Measurements from ENCODE around the gene AGBL4. TPM values are rescaled to one million over a fixed set of nuclear protein-coding genes. Genes with fewer than 3 reads are reported as not detected.
"Not testable (repeated sequence)": the region's sequence is repeated elsewhere in the genome, so short reads cannot be mapped to it uniquely, and the experiment has no call there.

Gene AGBL4
- total RNA-seq: not detected in 2 replicates

DNA sequence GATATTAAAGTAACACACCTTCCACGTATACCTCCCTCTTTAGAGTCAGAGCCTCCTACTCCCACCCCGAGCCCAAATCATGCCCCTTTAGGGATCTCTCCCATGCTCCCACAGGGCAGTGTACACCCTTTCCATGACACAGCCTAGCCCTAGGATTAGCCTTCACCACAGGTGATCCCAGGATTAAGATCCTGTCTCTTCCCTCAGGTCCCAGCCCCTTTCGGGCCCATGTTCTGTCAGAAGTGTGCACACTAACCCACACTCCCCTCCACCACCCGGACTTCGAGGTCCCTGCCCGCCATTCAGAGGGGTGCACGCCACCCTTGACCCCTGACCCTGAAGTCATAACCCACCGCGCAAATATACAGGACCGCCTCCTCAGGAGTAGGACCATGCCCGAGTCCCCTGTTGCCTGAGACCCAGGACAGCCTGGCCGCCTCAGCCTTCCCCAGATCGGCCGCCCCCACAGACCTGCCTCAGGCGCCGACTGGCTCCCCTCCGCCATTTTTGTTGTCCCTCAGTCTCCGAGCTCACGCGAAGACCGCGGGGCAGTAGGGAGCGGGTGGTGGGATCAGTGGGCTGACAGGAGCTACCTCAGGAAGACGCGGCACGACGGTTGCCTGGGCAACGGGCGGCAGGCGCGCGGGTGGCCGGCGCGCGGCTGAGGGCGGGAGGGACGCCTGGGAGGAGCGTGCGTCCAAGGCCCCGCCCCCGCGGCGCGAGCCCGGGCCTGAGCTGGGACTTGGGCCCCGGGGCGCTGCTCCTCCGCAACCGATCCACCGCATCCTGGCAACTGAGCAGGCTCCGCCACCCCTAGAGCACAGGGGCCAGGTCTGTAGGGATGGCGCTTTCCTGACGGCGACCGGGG lies at the start of gene AGBL4:
AGBL4 (minus strand) TSS at position 663 of the 868 bp plus-strand sequence.
- intact Hi-C loops (cut with micrococcal nuclease): no loop called here

GRCh38 chr1:50066806-50067205 lies 43.1 kb upstream of the AGBL4 start:
- intact Hi-C loops (cut with micrococcal nuclease): no loop called here

DNA sequence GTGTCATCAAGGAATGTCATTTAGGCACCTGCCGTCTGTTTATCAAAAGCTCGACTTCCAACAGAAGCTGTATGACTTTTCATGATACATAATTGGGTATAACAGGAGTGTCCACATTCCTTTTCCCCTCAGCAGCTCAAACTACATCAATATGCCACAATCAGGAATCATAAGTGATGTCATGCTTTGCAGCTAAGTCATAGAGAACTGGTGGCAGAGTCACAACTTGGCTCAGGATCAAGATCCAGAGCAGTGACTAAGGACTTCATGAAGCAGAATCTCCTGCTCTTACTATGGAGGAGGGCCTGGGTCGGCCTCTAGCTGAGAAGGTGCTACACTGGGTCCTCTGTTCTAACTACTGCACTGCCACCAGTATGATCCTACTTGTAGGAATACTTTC lies 36.5 kb upstream of the AGBL4 start:
- intact Hi-C loops (cut with micrococcal nuclease): no loop called here

- intact Hi-C loops (cut with micrococcal nuclease): no loop called here
These were observed 25.0 kb upstream of the AGBL4 start for GRCh38 chr1:50048791-50049190.

- intact Hi-C loops (cut with micrococcal nuclease): no loop called here
These were observed 24.4 kb upstream of the AGBL4 start for GRCh38 chr1:50047916-50048694.

- intact Hi-C loops (cut with micrococcal nuclease): no loop called here
These were observed 14.6 kb upstream of the AGBL4 start for GRCh38 chr1:50038237-50038809.

DNA sequence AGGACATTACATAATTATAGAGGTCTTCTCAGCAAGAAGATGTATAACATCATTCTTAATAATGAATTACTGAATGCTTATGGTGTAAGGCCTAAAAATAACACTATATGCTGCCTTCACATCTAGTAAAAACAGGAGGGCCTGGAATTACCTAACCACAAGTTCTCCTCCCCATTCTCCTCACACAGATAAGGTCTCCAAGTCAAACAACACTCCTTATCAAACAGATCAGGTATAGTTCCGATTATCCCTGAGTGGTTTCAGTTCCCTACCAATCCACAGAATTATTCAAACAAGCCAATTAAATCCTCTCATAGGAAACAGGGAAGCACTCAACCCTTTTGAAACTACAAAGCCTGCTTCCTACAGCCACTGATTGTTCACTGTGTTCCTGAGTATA lies 4.0 kb upstream of the AGBL4 start:
- intact Hi-C loops (cut with micrococcal nuclease): no loop called here

DNA sequence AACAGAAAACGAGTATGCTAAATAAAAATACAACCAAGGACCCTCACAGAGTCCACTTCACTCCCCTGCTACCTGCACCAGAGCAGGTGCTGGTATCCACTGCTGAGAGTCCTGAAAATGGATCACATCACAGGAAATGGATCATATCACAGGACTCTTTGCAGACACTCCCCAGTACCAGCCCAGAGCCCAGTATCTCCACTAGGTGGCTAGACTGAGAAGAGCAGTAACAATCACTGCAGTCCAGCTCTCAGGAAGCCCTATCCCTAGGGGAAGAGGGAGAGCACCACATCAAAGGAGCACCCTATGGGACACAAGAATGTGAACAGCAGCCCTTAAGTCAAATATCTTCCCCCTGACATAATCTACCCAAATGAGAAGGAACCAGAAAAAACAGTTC lies 28.0 kb downstream of the AGBL4 start:
- intact Hi-C loops (cut with micrococcal nuclease): no loop called here

DNA sequence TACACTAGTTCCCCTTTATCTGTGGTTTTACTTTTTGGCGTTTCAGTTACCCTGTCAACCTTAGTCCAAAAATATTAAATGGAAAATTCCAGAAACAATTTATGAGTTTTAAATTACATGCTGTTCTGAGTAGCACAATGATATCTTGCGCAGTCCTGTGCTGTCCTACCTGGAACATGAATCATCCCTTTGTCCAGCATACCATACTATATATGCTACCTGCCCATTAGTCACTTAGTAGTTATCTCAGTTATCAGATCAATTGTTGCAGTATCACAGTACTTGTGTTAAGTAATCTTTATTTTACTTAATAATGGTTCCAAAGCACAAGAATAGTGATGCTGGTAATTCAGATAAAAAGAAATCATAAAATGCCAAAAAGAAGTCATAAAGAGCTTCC lies 52.7 kb downstream of the AGBL4 start:
- intact Hi-C loops (cut with micrococcal nuclease): no loop called here

DNA sequence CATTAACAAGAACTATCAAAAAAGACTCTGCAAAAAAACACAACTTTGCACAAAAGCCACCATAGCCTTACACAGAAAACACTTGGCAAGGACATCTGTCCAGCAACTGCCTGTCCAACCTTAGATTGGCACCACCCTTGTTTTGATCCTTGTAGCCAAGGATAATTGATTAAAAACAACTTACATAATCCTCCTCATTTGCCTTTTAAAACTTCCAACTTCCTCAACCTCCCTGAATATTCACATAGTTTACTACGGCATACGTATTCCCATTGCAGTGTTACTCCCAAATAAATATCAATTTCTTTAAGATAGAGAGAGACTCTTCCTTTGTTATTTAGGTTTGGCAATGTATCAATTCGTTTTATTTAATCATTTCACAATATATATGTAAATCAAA lies 72.4 kb downstream of the AGBL4 start:
- intact Hi-C loops (cut with micrococcal nuclease): no loop called here

- intact Hi-C loops (cut with micrococcal nuclease): not testable (repeated sequence)
These were observed 108.5 kb downstream of the AGBL4 start for GRCh38 chr1:49915301-49915700.

GRCh38 chr1:49906365-49906764 lies 117.4 kb downstream of the AGBL4 start:
- intact Hi-C loops (cut with micrococcal nuclease): no loop called here

GRCh38 chr1:49864581-49864980 lies 159.2 kb downstream of the AGBL4 start:
- intact Hi-C loops (cut with micrococcal nuclease): no loop called here

- intact Hi-C loops (cut with micrococcal nuclease): no loop called here
These were observed 169.0 kb downstream of the AGBL4 start for GRCh38 chr1:49854741-49855140.

DNA sequence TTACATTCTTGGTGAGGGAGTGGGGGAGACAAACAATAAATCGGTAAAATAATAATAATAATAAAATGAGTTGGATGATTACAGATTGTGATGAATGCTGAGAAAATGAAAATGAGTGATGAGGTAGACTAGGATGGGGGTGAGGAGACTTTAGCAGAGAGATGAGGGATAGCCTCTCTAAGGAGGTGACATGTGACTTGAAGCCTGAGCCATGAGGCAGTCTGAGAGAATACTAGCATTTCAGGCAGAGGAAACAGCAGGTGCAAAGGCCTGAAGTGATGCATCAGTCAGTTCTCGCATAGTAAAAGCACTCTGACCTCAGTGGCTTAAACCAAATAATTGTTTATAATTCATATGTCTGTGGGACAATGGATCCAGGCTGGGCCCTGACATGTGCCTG lies 181.2 kb downstream of the AGBL4 start:
- intact Hi-C loops (cut with micrococcal nuclease): no loop called here

DNA sequence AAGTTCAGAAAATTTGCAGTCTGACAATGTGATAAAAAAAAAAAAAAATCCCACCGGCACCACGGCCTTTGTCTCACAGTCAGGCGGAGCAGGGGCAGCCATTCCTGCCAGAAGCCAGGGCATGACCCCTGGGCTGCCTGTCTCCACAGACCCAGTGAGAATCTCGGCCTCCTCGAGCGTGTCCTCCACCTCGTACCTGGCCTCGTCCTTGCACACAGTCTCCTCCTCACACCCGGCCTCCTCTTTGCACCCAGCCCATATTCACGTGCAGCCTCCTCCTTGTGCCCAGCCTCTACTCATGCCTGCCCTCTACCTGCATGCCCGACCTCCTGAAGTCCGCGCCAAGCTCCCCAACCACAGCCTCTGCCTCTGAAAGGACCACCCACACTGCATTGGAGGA lies 182.0 kb downstream of the AGBL4 start:
- intact Hi-C loops (cut with micrococcal nuclease): no loop called here

- intact Hi-C loops (cut with micrococcal nuclease): no loop called here
These were observed 199.5 kb downstream of the AGBL4 start for GRCh38 chr1:49824261-49824660.

GRCh38 chr1:49817681-49818080 lies 206.1 kb downstream of the AGBL4 start:
- intact Hi-C loops (cut with micrococcal nuclease): no loop called here

DNA sequence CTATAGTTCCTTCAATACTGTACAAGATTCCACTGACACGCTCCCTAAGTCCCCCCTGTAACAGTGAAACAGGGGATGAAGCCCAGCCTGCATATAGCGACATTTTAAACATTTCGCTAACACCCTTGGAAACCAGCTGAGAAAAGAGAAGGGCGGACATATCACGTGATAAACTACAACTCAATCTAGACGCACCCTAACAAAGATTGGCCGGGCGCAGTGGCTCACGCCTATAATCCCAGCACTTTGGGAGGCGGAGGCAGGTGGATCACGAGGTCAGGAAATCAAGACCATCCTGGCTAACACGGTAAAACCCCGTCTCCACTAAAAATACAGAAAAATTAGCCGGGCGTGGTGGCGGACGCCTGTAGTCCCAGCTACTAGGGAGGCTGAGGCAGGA lies 236.7 kb downstream of the AGBL4 start:
- intact Hi-C loops (cut with micrococcal nuclease): not testable (repeated sequence)

- intact Hi-C loops (cut with micrococcal nuclease): no loop called here
These were observed 258.7 kb downstream of the AGBL4 start for GRCh38 chr1:49765034-49765433.

DNA sequence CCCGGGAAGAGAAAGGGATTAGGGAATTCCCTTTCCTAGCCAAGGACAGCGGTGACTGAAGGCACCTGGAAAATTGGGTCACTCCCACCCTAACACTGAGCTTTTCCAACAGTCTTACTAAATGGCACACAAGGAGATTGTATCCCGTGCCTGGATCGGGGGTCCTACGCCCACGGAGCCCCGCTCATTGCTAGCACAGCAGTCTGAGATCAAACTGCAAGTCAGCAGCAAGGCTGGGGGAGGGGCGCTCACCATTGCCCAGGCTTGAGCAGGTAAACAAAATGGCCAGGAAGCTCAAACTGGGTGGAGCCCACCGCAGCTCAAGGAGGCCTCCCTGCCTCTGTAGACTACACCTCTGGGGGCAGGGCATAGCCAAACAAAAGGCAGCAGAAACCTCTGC lies 285.6 kb downstream of the AGBL4 start:
- intact Hi-C loops (cut with micrococcal nuclease): not testable (repeated sequence)

GRCh38 chr1:49728377-49728776 lies 295.4 kb downstream of the AGBL4 start:
- intact Hi-C loops (cut with micrococcal nuclease): no loop called here
